Esophagus (tissue), 2 donors: Measurements from ENCODE around the gene PPP1R8. TPM values are rescaled to one million over a fixed set of nuclear protein-coding genes. Genes with fewer than 3 reads are reported as not detected.
"Not testable (repeated sequence)": the region's sequence is repeated elsewhere in the genome, so short reads cannot be mapped to it uniquely, and the experiment has no call there.

Experiments
- H3K27ac ChIP-seq, 2 donors: one replicate each; pipeline ENCODE4 v1.5.1; 2013; ENCODE audit warnings: low read depth in 2 of 2, mild to moderate bottlenecking in 2 of 2, inconsistent platforms in 1 of 2, low read length in 1 of 2, moderate library complexity in 1 of 2
- H3K27me3 ChIP-seq, 2 donors: one replicate each; pipeline ENCODE4 v1.6.1; 2013; ENCODE audit warnings: low read length in 2 of 2, control low read depth in 1 of 2, mild to moderate bottlenecking in 1 of 2; ENCODE audit not compliant: insufficient read depth in 2 of 2, control insufficient read depth in 1 of 2
- H3K36me3 ChIP-seq, 2 donors: one replicate each; pipeline ENCODE4 v1.6.1; 2013; ENCODE audit warnings: low read length in 1 of 2; ENCODE audit not compliant: control insufficient read depth in 2 of 2, insufficient read depth in 2 of 2
- H3K4me1 ChIP-seq, 2 donors: one replicate each; pipeline ENCODE4 v1.6.1; 2013; ENCODE audit warnings: low read length in 1 of 2; ENCODE audit not compliant: control insufficient read depth in 2 of 2, insufficient read depth in 2 of 2
- H3K4me3 ChIP-seq, 2 donors: one replicate each; pipeline ENCODE4 v1.5.1; 2013; ENCODE audit warnings: low read length in 2 of 2, mild to moderate bottlenecking in 2 of 2, low read depth in 1 of 2, moderate library complexity in 1 of 2
- H3K9me3 ChIP-seq, 2 donors: one replicate each; pipeline ENCODE4 v1.6.1; 2013; ENCODE audit warnings: mild to moderate bottlenecking in 2 of 2, low read depth in 1 of 2, low read length in 1 of 2, moderate library complexity in 1 of 2; ENCODE audit not compliant: control insufficient read depth in 2 of 2, insufficient read depth in 1 of 2
- WGBS, 2 donors: extraction: QIAGEN DNeasy Blood & Tissue Kit; methylation state at CpG; one replicate each; pipeline ENCODE4 v1.1.7; 2013; 5-methylcytosine and 5-hydroxymethylcytosine counted together
- polyA plus RNA-seq, 2 donors: library from polyadenylated mRNA; stranded (reverse); fragments of 200-250 nt; gene quantifications; one replicate each; pipeline ENCODE4 v1.2.3, GENCODE V29; 2013
- donor health status: healthy with polysubstance abuse.
- donor health status: Bipolar disorder and iron deficiency.

PPP1R8 gene
- polyA plus RNA-seq = 10 to 100 TPM; 15.5 to 27.2 TPM

DNA sequence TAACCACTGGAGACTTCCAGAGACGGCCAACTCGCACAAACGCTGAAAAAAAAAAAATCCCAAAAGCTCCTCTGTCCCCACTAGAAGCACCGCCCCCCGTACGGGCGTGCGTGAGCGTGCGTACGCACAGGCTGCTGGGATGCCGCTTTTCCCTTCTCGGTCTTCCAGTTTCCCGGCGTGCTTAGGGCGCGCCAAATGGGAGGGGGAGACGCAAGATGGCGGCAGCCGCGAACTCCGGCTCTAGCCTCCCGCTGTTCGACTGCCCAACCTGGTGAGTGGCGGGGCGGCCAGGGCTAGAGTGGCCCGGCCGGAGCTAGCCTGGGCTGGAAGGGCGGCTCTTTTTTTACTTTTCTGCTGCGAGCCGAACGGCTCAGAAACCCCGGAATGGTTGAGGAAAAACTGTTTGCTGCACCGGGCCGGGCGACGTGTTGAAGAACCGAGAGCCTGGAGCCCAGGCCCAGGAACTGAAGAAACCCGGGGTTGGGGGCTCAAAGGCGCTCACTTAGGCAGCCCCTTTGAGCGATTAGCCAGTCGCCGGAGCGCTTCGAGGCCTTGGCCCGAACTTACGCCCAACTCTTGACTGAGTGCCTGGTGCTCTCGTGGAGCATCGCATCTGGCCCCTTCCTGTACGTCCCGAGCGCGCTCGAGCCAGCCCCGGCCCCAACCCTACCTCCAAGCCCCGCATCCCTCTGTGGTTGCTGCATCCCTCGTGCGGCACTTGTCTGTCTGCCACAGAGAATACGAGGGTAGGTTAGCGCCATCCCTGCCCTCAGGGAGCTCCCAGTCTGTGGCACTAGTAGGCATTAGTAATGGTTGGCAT, at the start of gene PPP1R8:
Gene PPP1R8, plus strand, starts transcription at position 162 of the 820 bp plus-strand sequence. Its CDS starts 54 bp downstream, at position 216.
- 0 to 1% methylated on average over 60 of the region's 60 CpGs for WGBS, 2 donors
- no peaks in the 10 kb centered on the region for H3K9me3 ChIP-seq
- H3K27ac ChIP-seq = peak within 1 kb of the TSS; percentile 94 to 95
- no peaks in the 10 kb centered on the region for H3K4me1 ChIP-seq
- H3K27me3 ChIP-seq = no peaks in the 10 kb centered on the region
- peaks cover 0 to 3% of the 10 kb centered on the region in 2 donors for H3K36me3 ChIP-seq
- H3K4me3 ChIP-seq = peak within 1 kb of the TSS; percentile 79 to 99

DNA sequence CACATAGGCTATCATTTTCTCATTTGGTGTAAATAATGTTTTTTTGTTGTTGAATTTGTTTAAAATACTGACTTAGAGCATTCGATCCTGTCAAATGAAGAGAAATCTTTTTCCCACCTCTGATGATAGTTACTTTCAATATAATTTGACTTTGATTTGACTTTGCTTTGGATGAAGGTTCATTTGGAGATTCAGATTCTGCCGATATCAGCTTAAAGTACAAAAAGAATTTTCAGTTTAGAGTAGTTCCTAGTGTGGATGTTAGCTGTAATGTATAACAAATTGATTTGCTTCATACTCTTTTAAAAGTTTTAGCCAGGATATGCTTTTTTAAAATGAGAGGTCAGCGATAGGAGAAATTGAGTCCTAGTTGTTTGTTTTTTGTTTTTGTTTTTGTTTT, 47.6 kb upstream of the PPP1R8 start:
- Histone ChIP-seq H3K9me3 (no peaks in the 10 kb centered on the region), H3K4me1 (peaks cover 0 to 4% of the 10 kb centered on the region in 2 donors), H3K27me3 (no peaks in the 10 kb centered on the region), H3K36me3 (no peaks in the 10 kb centered on the region), H3K27ac (peak overlapping the region in 1 of 2 donors; percentile 11), H3K4me3 (no peak overlapping the region)
- 91% methylated on average over 3 of the region's 3 CpGs for WGBS, 2 donors

DNA sequence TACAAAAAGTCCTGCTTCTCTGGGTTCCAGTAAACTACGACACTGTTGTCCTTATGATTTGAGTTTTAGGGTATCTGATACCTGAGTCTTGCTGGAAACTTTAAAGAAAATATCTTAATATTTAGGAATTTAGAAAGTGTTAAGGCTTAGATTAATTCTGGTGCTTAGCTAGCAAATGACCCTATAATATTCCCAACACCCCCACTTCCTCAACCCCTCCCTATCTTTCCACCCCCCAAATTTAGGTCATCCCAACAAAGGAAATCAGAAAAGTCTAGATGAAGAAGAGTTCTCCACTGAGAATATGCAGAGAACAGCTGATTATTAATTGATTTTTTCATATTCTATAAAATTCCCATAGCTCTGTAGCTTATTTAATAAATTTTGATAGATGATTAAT, 45.9 kb upstream of the PPP1R8 start:
- H3K36me3 ChIP-seq = no peaks in the 10 kb centered on the region
- peaks cover 0 to 4% of the 10 kb centered on the region in 2 donors for H3K4me1 ChIP-seq
- no peaks in the 10 kb centered on the region for H3K27me3 ChIP-seq
- no peak overlapping the region for H3K4me3 ChIP-seq
- H3K27ac ChIP-seq = no peak overlapping the region
- WGBS, 2 donors = 85 to 86% methylated on average over 1 of the region's 1 CpG
- no peaks in the 10 kb centered on the region for H3K9me3 ChIP-seq

DNA sequence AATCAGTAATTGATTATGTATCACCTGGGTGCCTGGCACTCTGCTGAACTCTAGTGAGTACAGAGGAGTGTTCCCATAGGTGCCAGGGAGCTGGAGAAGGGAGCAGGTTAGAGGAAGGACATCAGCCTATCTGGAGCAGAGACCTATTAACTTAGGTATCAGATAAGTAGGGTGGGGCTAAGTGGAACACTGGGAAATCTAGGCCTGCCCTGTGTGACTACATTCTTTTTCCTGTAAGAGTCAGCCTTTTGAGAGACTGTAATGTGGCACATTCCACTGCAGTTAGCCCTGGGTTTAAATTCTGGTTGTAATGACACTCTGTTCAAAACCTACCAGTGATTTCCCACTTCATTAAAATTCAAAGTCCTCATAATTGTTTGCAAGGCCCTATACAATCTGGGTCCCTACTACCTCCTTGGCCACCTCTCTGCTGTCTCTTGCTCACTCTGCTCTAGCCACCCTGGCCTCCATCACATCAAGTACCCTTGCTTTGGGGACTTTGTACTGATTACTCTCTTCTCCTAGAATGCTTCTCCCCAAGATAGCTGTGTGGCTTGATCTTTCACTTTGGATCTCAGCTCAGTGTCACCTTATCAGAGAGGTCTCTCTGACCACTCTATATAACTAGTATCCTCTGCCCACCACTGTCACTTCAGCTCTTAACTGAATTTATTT, 44.7 kb upstream of the PPP1R8 start:
- Histone ChIP-seq H3K36me3 (no peaks in the 10 kb centered on the region), H3K9me3 (no peaks in the 10 kb centered on the region), H3K4me3 (no peak overlapping the region), H3K4me1 (peaks cover 0 to 4% of the 10 kb centered on the region in 2 donors), H3K27ac (peak overlapping the region; percentile 78 to 94), H3K27me3 (no peaks in the 10 kb centered on the region)

DNA sequence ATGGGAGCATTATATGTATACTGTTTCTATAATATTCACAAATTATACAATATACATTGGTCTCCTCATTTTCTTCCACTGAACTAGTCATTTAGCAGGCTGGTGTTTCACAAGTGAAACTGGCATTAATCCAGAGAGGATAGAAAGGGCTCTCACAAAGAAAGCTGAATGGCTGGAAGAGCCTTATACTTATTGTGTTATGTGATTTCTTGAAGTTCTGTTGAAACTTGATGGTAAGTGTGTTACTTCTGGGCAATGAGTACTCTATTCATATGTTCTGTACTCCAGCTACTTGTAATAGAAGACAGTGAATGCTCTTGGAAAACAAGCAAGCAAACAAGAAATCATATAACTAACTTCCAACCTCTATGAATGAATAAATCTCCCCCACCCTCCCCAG, 42.7 kb upstream of the PPP1R8 start:
- peaks cover 0 to 3% of the 10 kb centered on the region in 2 donors for H3K4me1 ChIP-seq
- no peaks in the 10 kb centered on the region for H3K36me3 ChIP-seq
- peak overlapping the region; percentile 72 to 81 for H3K27ac ChIP-seq
- H3K4me3 ChIP-seq = no peak overlapping the region
- no peaks in the 10 kb centered on the region for H3K27me3 ChIP-seq
- H3K9me3 ChIP-seq = no peaks in the 10 kb centered on the region

DNA sequence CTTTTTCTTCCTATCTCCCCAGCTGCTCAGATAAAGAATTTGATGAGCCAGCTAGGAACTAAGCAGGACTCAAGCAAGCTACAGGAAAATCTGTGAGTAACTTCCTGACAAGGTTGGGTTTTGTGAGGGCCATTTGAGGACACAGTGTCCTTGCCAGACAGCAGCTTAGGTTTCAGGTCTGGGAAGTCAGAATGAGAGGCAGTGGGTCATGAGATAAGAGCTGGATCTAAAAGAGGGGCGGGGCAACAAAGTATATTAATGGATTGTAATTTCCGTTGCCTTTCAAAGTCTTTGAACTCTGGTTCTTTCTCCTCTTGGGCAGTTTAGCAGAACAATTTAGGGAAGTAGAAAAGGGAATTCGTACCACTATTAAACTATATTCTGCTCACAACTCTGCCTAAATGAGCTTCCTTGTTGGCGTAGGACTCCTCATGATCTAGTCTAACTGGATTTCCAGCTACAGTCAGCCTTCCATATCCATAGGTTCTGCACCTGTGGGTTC, 41.0 kb upstream of the PPP1R8 start:
- no peaks in the 10 kb centered on the region for H3K27me3 ChIP-seq
- no peak overlapping the region for H3K4me3 ChIP-seq
- no peaks in the 10 kb centered on the region for H3K9me3 ChIP-seq
- 59 to 70% methylated on average over 4 of the region's 4 CpGs for WGBS, 2 donors
- peak overlapping the region; percentile 36 to 60 for H3K27ac ChIP-seq
- H3K4me1 ChIP-seq = peaks cover 0 to 3% of the 10 kb centered on the region in 2 donors
- H3K36me3 ChIP-seq = peaks cover under 1 to 1% of the 10 kb centered on the region in 2 donors

DNA sequence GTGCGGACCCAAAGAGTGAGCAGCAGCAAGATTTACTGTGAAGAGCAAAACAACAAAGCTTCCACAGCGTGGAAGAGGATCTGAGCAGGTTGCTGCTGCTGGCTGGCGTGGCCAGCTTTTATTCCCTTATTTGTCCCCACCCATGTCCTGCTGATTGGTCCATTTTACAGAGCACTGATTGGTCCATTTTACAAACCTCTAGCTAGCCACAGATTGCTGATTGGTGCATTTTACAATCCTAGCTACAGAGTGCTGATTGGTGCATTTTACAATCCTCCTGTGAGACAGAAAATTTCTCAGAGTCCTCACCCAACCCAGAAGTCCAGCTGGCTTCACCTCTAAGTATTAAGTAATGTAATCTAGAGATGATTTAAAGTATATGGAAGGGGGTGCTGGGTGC, 40.3 kb upstream of the PPP1R8 start:
- not testable (repeated sequence) for H3K4me1 ChIP-seq, H3K4me3 ChIP-seq, H3K27me3 ChIP-seq, H3K36me3 ChIP-seq, H3K9me3 ChIP-seq
- 91 to 96% methylated on average over 3 of the region's 3 CpGs for WGBS, 2 donors
- peak overlapping the region; percentile 53 to 78 for H3K27ac ChIP-seq

DNA sequence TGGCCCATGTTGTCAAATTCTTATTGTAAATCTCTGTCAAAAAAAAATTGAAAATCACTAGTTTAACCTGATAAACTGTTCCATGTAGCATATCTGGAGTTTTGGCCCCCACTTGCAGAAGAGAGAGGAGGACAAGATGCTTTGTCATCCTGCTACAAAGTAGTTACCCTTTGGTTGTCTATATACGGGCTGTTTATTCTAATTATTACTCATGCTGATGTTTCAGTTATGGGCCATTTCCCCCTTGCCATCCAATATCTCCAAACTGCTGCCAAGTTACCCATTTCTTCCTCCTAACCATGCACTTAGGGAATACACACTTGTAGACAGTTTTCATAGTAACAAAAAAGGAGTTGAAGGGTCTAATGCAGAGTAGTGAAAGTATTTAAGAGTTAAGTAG, 35.0 kb upstream of the PPP1R8 start:
- H3K27me3 ChIP-seq = no peaks in the 10 kb centered on the region
- H3K4me1 ChIP-seq = no peaks in the 10 kb centered on the region
- H3K27ac ChIP-seq = no peak overlapping the region
- H3K4me3 ChIP-seq = no peak overlapping the region
- H3K9me3 ChIP-seq = no peaks in the 10 kb centered on the region
- 30 to 34% methylated on average over 1 of the region's 1 CpG for WGBS, 2 donors
- peaks cover 3 to 11% of the 10 kb centered on the region in 2 donors for H3K36me3 ChIP-seq

DNA sequence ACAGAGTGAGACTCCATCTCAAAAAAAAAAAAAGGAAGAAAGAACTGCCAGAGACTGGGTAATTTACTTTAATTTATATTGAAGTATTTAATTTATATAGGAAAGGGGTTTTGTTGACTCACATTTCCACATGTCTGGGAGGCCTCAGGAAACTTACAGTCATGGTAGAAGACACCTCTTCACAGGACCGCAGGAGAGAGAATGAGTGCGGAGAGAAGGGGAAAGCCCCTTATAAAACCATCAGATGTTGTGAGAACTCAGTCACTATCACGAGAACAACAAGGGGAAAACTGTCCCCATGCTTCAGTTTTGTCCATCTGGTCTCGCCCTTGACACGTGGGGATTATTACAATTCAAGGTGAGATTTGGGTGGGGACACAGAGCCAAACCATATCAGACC, 25.8 kb upstream of the PPP1R8 start:
- Histone ChIP-seq H3K4me3 (no peak overlapping the region), H3K27ac (no peak overlapping the region), H3K9me3 (no peaks in the 10 kb centered on the region), H3K36me3 (peaks cover 2 to 6% of the 10 kb centered on the region in 2 donors), H3K4me1 (no peaks in the 10 kb centered on the region), H3K27me3 (no peaks in the 10 kb centered on the region)
- 89 to 91% methylated on average over 5 of the region's 5 CpGs for WGBS, 2 donors
